ES-I3 (cell line): ENCODE measurements around the gene SLC9A8.

Experiments
- H3K36me3 ChIP-seq: 2 replicates; pipeline ENCODE4 v1.6.1; 2013; ENCODE audit warnings: mild to moderate bottlenecking, low read length, control low read depth, moderate library complexity; ENCODE audit not compliant: insufficient read depth
- H3K4me1 ChIP-seq: 2 replicates; pipeline ENCODE4 v1.6.1; 2013; ENCODE audit warnings: mild to moderate bottlenecking, control low read depth, low read length; ENCODE audit not compliant: insufficient read depth
- H3K9ac ChIP-seq: 2 replicates; pipeline ENCODE4 v1.6.1; 2013; ENCODE audit warnings: low read depth, mild to moderate bottlenecking, low read length, moderate library complexity
- H3K9me3 ChIP-seq: 2 replicates; pipeline ENCODE4 v1.6.1; 2013; ENCODE audit warnings: mild to moderate bottlenecking, low read length, moderate library complexity; ENCODE audit not compliant: control insufficient read depth, insufficient read depth

The SLC9A8 gene

GRCh38 chr20:49818816-49819215, 6.2 kb downstream of the SLC9A8 start:
- Histone ChIP-seq H3K9me3 (no peaks in the 10 kb centered on the region), H3K9ac (no peak overlapping the region), H3K36me3 (no peaks in the 10 kb centered on the region; the same call in 1 of the 2 replicates), H3K4me1 (no peaks in the 10 kb centered on the region)

DNA sequence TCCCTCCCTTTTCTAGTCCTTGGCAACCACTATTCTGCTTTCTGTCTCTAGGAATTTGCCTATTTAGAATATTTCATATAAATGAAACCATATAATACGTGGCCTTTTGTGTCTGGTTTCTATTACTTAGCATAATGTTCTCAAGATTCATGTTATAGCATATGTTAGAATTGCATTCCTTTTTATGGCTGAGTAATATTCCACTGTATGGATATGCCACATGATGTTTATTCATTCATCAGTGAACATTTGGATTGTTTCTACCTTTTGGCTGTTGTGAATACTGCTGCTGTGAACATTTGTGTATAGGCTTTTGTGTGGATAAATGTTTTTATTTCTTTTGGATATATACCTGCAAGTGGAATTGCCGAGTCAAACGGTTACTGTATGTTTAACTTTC, 7.1 kb downstream of the SLC9A8 start:
- H3K4me1 ChIP-seq = no peaks in the 10 kb centered on the region
- H3K36me3 ChIP-seq = no peaks in the 10 kb centered on the region; the same call in 1 of the 2 replicates
- no peaks in the 10 kb centered on the region for H3K9me3 ChIP-seq
- H3K9ac ChIP-seq = no peak overlapping the region

DNA sequence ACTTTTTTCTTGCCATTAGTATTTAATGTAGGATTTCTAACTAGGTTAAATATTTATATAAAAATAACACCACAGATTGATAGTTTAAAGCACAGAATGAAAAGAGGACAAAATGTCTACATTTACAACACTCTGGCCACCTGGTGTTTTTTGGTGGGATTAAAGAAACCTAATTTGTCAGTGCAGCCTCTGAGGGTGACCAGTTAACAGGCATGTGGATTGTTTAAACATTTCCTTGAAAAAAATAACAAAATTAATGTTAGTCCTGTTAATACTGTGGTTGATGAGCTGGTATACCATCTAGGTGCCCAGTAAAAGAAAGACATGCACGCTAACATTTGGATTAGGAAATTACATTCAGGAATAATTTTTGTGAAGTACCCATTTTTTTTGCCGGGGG, 8.8 kb downstream of the SLC9A8 start:
- H3K9ac ChIP-seq = no peak overlapping the region
- no peaks in the 10 kb centered on the region; the same call in 1 of the 2 replicates for H3K36me3 ChIP-seq
- no peaks in the 10 kb centered on the region for H3K4me1 ChIP-seq
- H3K9me3 ChIP-seq = no peaks in the 10 kb centered on the region

GRCh38 chr20:49821870-49822331, 9.3 kb downstream of the SLC9A8 start:
- no peaks in the 10 kb centered on the region; the same call in 1 of the 2 replicates for H3K36me3 ChIP-seq
- no peak overlapping the region for H3K9ac ChIP-seq
- no peaks in the 10 kb centered on the region for H3K9me3 ChIP-seq
- no peaks in the 10 kb centered on the region for H3K4me1 ChIP-seq

- no peak overlapping the region for H3K9ac ChIP-seq
- H3K36me3 ChIP-seq = no peaks in the 10 kb centered on the region; the same call in 1 of the 2 replicates
- no peaks in the 10 kb centered on the region for H3K9me3 ChIP-seq
- no peaks in the 10 kb centered on the region for H3K4me1 ChIP-seq
These were observed 10.7 kb downstream of the SLC9A8 start for GRCh38 chr20:49823152-49823847.

DNA sequence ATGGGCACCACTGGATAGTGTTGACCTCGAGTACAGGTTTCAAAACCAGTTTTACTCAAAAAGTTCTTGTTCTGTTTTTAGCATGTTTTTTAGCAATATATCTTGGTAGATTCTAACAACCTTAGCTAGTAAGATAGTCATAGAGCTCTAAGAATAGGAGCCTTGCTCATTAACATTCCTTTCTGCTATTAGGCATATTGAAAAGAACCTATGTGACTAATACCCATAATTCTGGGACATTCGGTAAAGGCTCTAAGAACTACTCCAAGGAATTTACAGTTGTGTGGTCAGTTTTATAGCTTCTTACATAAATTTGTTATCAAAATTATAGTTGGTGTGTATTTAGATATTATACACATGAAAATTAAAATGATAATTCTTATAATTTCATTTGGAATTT, 11.6 kb downstream of the SLC9A8 start:
- H3K4me1 ChIP-seq = no peaks in the 10 kb centered on the region
- no peak overlapping the region for H3K9ac ChIP-seq
- no peaks in the 10 kb centered on the region for H3K9me3 ChIP-seq
- H3K36me3 ChIP-seq = no peaks in the 10 kb centered on the region; the same call in 1 of the 2 replicates

- Histone ChIP-seq H3K9me3 (no peaks in the 10 kb centered on the region), H3K36me3 (no peaks in the 10 kb centered on the region; the same call in 1 of the 2 replicates), H3K4me1 (no peaks in the 10 kb centered on the region), H3K9ac (no peak overlapping the region)
These were observed 12.9 kb downstream of the SLC9A8 start for GRCh38 chr20:49825521-49826033.

DNA sequence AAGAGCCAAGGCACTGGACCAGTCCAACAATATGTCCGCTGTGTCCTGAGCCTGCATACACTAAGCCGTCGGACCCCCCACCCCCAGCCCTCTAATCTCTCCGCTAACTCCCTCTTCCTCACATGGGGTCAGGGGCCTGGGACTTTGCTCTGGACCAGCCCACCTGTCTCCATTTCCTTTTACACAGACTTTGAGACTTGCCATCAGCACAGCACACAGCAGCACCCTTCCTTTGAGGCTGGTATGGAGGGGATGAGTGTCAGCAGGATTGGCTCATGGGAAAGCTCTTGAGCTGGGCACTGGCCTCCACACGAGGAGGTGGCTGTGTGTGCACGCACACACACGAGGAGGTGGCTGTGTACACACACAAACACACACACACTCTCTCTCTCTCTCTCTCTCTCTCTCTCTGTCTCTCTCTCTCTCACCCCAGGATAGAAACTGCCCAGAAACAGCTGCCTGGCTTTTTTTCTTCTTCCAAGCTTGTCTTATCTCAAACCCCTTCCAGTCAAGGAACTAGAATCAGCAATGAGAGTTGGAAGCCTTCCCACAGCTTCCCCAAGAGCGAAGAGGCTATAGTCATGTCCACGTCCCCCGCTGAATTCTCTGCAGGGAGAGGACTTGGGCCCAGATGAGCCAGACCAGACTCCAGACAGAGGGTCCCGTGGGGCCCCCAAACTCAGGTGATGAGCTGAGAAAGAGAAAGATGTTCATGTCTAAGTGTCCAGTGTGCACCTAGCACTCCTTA, 18.6 kb downstream of the SLC9A8 start:
- H3K9ac ChIP-seq = no peak overlapping the region
- peaks cover 3% of the 10 kb centered on the region; the same call in 1 of the 2 replicates for H3K36me3 ChIP-seq
- H3K9me3 ChIP-seq = no peaks in the 10 kb centered on the region
- H3K4me1 ChIP-seq = no peaks in the 10 kb centered on the region

- H3K4me1 ChIP-seq = no peaks in the 10 kb centered on the region
- H3K9ac ChIP-seq = no peak overlapping the region
- H3K9me3 ChIP-seq = no peaks in the 10 kb centered on the region
- peaks cover 3% of the 10 kb centered on the region; the same call in 1 of the 2 replicates for H3K36me3 ChIP-seq
These were observed 19.4 kb downstream of the SLC9A8 start for GRCh38 chr20:49831770-49832631.

GRCh38 chr20:49832632-49833327, 20.2 kb downstream of the SLC9A8 start:
- Histone ChIP-seq H3K9ac (no peak overlapping the region), H3K9me3 (no peaks in the 10 kb centered on the region), H3K36me3 (peaks cover 3% of the 10 kb centered on the region; the same call in 1 of the 2 replicates), H3K4me1 (no peaks in the 10 kb centered on the region)

- H3K36me3 ChIP-seq = peaks cover 3% of the 10 kb centered on the region; the same call in 1 of the 2 replicates
- H3K4me1 ChIP-seq = no peaks in the 10 kb centered on the region
- no peaks in the 10 kb centered on the region for H3K9me3 ChIP-seq
- H3K9ac ChIP-seq = no peak overlapping the region
These were observed 20.9 kb downstream of the SLC9A8 start for GRCh38 chr20:49833483-49833882.

DNA sequence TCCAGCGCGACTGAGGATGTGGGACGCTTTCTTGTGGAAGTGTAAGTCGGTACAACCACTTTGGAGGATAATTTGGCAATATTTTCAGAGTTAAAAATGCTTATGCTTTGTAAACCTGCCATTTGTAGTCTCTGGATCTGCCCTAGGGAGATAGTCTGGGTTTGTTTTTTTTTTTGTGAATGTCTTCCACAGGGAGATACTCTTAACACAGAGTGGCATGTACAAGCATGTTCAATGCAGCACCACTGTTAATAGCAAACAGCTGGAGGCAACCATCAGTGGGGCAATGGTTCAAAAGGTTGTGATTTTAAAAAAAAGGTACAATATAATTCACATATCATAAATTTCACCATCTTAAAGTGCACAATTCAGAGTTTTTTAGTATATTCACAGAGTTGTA, 22.4 kb downstream of the SLC9A8 start:
- Histone ChIP-seq H3K9me3 (no peaks in the 10 kb centered on the region), H3K36me3 (peaks cover 3% of the 10 kb centered on the region; the same call in 1 of the 2 replicates), H3K9ac (no peak overlapping the region), H3K4me1 (no peaks in the 10 kb centered on the region)

GRCh38 chr20:49838546-49838945, 25.9 kb downstream of the SLC9A8 start:
- no peaks in the 10 kb centered on the region for H3K9me3 ChIP-seq
- H3K9ac ChIP-seq = no peak overlapping the region
- no peaks in the 10 kb centered on the region for H3K4me1 ChIP-seq

More at GRCh38 chr20:49838546-49838945, 25.9 kb downstream of the SLC9A8 start:
- peaks cover 1% of the 10 kb centered on the region; the same call in 1 of the 2 replicates for H3K36me3 ChIP-seq
